ENCODE data around the gene STMP1. TPM values are rescaled to one million over a fixed set of nuclear protein-coding genes. Genes with fewer than 3 reads are reported as not detected.

Gene STMP1
- total RNA-seq, 4 donors from 2014 or later = 8.6 to 18.7 (median 9.7) TPM

DNA sequence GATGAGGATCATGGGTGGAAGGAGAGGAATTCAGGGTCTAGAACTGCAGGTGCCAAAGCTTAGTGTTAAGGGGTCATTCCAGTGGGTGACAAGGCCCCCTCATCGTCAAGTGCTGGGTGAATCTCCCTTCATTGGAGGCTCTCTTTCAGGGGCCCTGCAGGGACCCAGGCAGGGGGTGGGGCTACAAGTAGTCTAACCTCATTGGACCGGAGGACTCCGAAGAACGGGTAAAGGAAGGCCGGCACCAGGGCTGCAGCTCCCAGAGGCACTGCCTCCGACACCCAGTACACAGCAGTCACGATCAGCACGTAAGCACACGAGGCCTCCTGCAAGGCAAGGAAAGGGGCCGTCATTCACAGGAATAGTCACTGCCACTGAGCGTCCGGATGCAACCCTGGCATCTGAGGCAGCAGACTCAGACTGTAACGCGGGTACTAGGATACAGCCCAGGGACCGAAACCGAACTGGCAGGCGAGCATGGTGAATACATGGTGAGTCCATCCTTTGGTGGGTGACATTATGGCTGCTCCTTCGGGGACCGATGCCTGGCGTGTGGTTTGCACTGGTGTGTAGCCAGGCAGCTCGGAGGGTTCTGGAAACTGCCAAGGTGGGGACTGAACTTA is 59.0 kb downstream of the STMP1 start:
- Histone ChIP-seq H3K36me3 (no peaks in the 10 kb centered on the region), H3K9me3 (no peaks in the 10 kb centered on the region), H3K4me1 (peaks cover 0 to 4% (median 0%) of the 10 kb centered on the region in 4 donors), H3K4me3 (no peak overlapping the region), H3K27ac (replicated peaks in 1 of 4) (no peak overlapping the region), H3K27me3 (peaks cover 0 to 19% (median 0%) of the 10 kb centered on the region in 4 donors)
- WGBS = 98% methylated on average over 20 of the region's 21 CpGs
- DNase-seq (ENCODE audit: extremely low spot score) = no peak
- no peak for TF ChIP-seq POLR2A (IDR thresholded peaks at IDR 0.05; ENCODE audit: low read depth)
- intact Hi-C loops (cut with DNase I) = no loop called here

GRCh38 chr7:135723411-135723810 is 61.1 kb downstream of the STMP1 start:
- Histone ChIP-seq H3K36me3 (no peaks in the 10 kb centered on the region), H3K27ac (replicated peaks in 1 of 4) (no peak overlapping the region), H3K4me3 (no peak overlapping the region), H3K27me3 (peaks cover 0 to 19% (median 0%) of the 10 kb centered on the region in 4 donors), H3K9me3 (no peaks in the 10 kb centered on the region), H3K4me1 (no peaks in the 10 kb centered on the region)
- no peak for TF ChIP-seq POLR2A (IDR thresholded peaks at IDR 0.05; ENCODE audit: low read depth)
- WGBS = 89% methylated on average over 7 of the region's 7 CpGs
- no peak for DNase-seq (ENCODE audit: extremely low spot score)
- intact Hi-C loops (cut with DNase I) = no loop called here

Small RNA genes within 50 kb of the gene (small RNA-seq; reads per million reads assigned to genes)
- 0 reads per million in 3 donors for gene RNU6-1154P

Other genes with a start within 250 kb of the STMP1 start
- gene CNOT4, start 152.4 kb upstream of the STMP1 start, total RNA-seq = 10 to 100 TPM; 18.6 to 28.7 (median 26.4) TPM
- 10 to 100 TPM; 23.3 to 39.9 (median 34.7) TPM for gene NUP205, start 104.6 kb upstream of the STMP1 start, total RNA-seq
- not detected for gene SLC13A4, start 65.7 kb downstream of the STMP1 start, total RNA-seq
- 1 to 10 TPM in 3 of 4 donors, under 1 TPM in 1; 0.83 to 9.4 (median 1.7) TPM for gene FAM180A, start 86.3 kb downstream of the STMP1 start, total RNA-seq